Ectodermal cell (in vitro differentiated cells): ENCODE measurements around the gene RGP1.

Source experiments
- H3K27ac ChIP-seq: 2 replicates; pipeline ENCODE4 v1.7.0; 2013; ENCODE audit warnings: mild to moderate bottlenecking, low read depth, low read length; ENCODE audit not compliant: insufficient read depth, poor library complexity, severe bottlenecking
- H3K27me3 ChIP-seq: 2 replicates; pipeline ENCODE4 v1.7.0; 2013; ENCODE audit warnings: mild to moderate bottlenecking, low read length; ENCODE audit not compliant: insufficient read depth, control insufficient read depth, poor library complexity, severe bottlenecking
- H3K36me3 ChIP-seq: one replicate; pipeline ENCODE4 v1.7.0; 2013; ENCODE audit warnings: low read length; ENCODE audit not compliant: control insufficient read depth, insufficient read depth
- H3K4me1 ChIP-seq: one replicate; pipeline ENCODE4 v1.7.0; 2013; ENCODE audit warnings: low read length; ENCODE audit not compliant: control insufficient read depth, insufficient read depth
- H3K4me3 ChIP-seq: 2 replicates; pipeline ENCODE4 v1.7.0; 2013; ENCODE audit warnings: low read depth, low read length, control low read depth; ENCODE audit not compliant: insufficient read depth
- H3K9me3 ChIP-seq: 2 replicates; pipeline ENCODE4 v1.7.0; 2013; ENCODE audit warnings: mild to moderate bottlenecking, low read length, moderate library complexity; ENCODE audit not compliant: control insufficient read depth
- WGBS, 2 experiments: methylation state at CpG; one replicate each; pipeline ENCODE4 v1.1.7; 2013; ENCODE audit warnings: missing lambda C conversion rate in 2 of 2; 5-methylcytosine and 5-hydroxymethylcytosine counted together

RGP1 gene

DNA sequence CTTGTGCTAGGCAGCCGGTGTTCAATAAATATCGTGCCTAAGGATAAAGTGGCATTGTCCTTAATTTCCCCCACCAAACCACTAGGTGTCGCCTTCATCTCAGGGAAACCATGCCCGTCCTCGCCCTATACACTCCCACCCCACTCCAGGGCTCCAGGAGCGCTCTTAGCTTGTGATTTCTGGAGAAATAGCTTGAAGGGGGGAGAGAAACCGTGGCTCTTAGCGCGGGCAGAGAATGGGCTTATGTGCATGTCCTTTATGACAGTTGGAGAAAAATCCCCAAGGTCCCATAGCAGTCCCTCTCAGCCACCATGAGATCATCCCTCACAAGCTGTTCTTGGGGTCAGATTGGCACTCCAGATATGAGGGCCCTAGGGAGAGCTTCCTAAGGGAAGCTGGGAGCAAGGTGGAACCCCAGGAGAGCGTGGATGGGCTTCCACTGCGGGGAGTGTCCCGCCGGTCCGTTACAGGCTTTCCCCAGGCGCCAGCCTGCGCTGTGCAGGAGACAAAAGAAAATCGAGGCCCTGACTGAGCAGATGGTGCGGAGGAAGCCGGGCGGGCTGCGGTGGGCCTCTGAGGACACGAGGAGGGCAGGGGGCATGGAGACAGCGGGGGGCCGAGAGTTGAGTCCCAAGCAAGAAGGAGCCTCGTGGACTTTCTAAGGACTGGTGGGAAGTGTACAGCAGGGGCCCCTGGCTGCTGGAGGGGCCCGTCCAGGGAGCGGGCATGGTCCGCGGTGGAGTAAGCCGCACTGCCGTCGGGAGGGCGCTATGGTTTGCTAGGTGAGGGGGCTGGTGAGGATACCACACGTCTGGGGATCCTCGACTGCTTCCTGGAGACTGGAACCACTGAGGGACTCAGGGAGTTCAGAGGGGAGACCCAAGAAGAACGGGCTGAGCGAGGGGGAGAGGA is 41.6 kb downstream of the RGP1 start:
- 31 to 33% methylated on average over 37 of the region's 37 CpGs for WGBS, 2 experiments
- Histone ChIP-seq H3K36me3 (no peaks in the 10 kb centered on the region), H3K9me3 (no peaks in the 10 kb centered on the region), H3K4me1 (peaks cover 3% of the 10 kb centered on the region), H3K27me3 (peaks cover 5% of the 10 kb centered on the region), H3K4me3 (peak overlapping the region; percentile 5), H3K27ac (peak overlapping the region; percentile 5)

DNA sequence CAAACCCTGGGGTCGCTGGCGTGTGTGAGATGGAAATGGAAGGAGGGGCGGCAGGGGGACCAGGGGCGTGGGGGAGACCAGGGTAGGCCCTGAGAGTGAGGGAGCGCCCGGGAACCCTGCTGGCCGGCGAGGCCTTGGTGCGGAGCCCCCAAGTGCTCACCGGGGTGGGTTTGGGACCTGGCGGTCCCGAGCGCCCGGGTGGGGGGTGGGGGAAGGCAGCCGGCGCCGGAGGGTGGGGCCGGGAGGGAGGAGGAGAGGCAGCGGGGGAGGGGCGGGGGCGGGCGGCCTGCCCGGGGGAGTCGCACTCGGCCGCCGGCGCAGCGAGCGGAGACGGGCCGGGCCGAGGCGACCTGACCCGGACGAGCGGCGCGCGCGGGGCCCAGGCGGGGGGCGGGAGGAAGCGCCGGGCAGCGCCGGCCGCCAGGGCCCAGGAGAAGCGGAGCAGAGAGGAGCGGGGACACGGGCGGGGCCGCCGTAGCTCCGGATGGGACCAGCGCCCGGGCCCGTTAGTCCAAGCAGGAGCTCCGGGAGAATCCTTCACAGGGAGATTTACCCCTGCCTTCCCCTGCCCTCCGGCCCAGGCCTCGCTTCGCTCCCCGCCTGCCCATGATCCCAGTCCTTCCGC is 42.3 kb downstream of the RGP1 start, which contains the start of gene NPR2:
TSS of gene NPR2 (plus strand) at position 295 of the 625 bp plus-strand sequence. CDS start 818 bp downstream, outside the sequence.
- Histone ChIP-seq H3K27ac (peak within 1 kb of the TSS; percentile 5), H3K9me3 (no peaks in the 10 kb centered on the region), H3K4me3 (peak within 1 kb of the TSS; percentile 39), H3K36me3 (no peaks in the 10 kb centered on the region), H3K4me1 (peaks cover 3% of the 10 kb centered on the region), H3K27me3 (peaks cover 5% of the 10 kb centered on the region)
- WGBS, 2 experiments, result 2% methylated on average over 56 to 64 of the region's 64 CpGs

DNA sequence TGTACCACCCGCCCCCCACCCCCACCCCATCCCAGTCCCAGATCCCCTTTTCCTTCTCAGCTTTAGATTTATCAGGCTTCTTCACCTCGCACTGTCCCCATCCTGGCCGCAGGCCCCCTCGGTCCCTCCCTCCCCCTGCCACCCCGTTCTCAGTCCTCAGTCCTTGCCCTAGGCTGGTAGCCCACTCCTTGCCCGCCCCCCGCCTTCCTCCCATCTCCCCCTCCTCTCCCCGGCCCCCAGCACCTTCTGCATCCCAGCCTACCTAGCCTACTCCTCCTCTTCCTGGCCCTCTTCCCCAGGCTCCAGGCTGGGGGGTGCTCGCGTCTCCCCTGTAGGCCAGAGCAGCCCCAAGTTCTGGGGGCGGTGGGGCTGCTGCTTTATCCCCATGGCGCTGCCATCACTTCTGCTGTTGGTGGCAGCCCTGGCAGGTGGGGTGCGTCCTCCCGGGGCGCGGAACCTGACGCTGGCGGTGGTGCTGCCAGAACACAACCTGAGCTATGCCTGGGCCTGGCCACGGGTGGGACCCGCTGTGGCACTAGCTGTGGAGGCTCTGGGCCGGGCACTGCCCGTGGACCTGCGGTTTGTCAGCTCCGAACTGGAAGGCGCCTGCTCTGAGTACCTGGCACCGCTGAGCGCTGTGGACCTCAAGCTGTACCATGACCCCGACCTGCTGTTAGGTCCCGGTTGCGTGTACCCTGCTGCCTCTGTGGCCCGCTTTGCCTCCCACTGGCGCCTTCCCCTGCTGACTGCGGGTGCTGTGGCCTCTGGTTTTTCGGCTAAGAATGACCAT is 43.1 kb downstream of the RGP1 start:
- Histone ChIP-seq H3K4me3 (peak overlapping the region; percentile 39), H3K9me3 (no peaks in the 10 kb centered on the region), H3K27ac (no peak overlapping the region), H3K36me3 (no peaks in the 10 kb centered on the region), H3K4me1 (peaks cover 3% of the 10 kb centered on the region), H3K27me3 (peaks cover 5% of the 10 kb centered on the region)
- WGBS, 2 experiments, result 86 to 87% methylated on average over 32 of the region's 34 CpGs

DNA sequence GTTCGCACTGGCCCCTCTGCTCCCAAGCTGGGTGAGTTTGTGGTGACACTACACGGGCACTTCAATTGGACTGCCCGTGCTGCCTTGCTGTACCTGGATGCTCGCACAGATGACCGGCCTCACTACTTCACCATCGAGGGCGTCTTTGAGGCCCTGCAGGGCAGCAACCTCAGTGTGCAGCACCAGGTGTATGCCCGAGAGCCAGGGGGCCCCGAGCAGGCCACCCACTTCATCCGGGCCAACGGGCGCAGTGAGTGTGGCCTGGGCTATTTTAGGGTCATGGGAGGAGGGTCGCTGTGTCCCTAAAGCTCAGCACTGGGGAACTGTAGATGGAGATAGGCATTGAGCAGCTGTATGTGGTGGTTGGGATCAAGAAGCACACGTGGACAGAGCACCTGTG is 43.7 kb downstream of the RGP1 start:
- no peak overlapping the region for H3K4me3 ChIP-seq
- no peaks in the 10 kb centered on the region for H3K36me3 ChIP-seq
- no peaks in the 10 kb centered on the region for H3K9me3 ChIP-seq
- WGBS, 2 experiments, result 95% methylated on average over 14 of the region's 14 CpGs
- peaks cover 3% of the 10 kb centered on the region for H3K4me1 ChIP-seq
- peaks cover 5% of the 10 kb centered on the region for H3K27me3 ChIP-seq
- no peak overlapping the region for H3K27ac ChIP-seq

DNA sequence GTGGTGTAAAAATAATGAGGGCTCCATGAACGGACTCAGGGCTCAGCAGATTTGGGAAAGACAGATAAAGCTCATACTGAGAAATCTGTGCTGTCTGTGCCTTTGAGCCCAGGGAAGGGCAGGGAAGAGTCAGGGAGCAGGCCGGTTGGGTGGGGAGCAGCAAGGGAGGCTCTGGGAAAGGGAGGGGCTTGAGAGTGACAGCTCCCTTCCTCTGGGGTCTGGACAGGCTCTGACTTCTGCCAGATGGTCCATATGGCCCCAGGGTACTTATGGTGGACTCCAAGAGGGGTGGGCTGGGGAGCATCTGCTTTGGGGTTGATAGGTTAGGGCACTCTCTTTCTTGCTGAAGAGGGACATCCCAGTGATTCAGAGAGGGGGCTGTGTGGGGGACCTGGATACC is 44.4 kb downstream of the RGP1 start:
- 82 to 89% methylated on average over 2 of the region's 2 CpGs for WGBS, 2 experiments
- Histone ChIP-seq H3K27me3 (peaks cover 5% of the 10 kb centered on the region), H3K4me3 (no peak overlapping the region), H3K27ac (no peak overlapping the region), H3K4me1 (peaks cover 3% of the 10 kb centered on the region), H3K36me3 (no peaks in the 10 kb centered on the region), H3K9me3 (no peaks in the 10 kb centered on the region)

DNA sequence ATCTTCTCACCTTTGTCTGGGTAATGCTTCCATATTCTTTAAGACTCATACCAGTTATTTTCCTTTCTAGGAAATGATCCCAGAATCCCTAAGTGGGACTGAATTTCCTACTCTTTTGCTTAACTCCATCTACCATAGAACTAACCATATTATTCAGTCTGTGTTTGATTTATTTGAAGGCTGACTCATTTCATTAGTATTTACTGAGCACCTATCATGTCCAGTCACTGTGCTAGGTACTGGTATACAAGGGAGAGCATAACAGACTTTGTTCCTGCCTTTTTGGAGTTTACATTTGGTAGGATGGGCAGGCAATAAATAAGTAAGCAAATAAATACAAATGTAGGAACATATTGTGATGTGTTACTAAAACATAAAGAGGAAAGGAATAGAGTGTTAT is 46.6 kb downstream of the RGP1 start:
- H3K27me3 ChIP-seq, result peaks cover 3% of the 10 kb centered on the region
- no peaks in the 10 kb centered on the region for H3K9me3 ChIP-seq
- no peak overlapping the region for H3K27ac ChIP-seq
- no peak overlapping the region for H3K4me3 ChIP-seq
- H3K4me1 ChIP-seq, result peaks cover 2% of the 10 kb centered on the region
- no peaks in the 10 kb centered on the region for H3K36me3 ChIP-seq

DNA sequence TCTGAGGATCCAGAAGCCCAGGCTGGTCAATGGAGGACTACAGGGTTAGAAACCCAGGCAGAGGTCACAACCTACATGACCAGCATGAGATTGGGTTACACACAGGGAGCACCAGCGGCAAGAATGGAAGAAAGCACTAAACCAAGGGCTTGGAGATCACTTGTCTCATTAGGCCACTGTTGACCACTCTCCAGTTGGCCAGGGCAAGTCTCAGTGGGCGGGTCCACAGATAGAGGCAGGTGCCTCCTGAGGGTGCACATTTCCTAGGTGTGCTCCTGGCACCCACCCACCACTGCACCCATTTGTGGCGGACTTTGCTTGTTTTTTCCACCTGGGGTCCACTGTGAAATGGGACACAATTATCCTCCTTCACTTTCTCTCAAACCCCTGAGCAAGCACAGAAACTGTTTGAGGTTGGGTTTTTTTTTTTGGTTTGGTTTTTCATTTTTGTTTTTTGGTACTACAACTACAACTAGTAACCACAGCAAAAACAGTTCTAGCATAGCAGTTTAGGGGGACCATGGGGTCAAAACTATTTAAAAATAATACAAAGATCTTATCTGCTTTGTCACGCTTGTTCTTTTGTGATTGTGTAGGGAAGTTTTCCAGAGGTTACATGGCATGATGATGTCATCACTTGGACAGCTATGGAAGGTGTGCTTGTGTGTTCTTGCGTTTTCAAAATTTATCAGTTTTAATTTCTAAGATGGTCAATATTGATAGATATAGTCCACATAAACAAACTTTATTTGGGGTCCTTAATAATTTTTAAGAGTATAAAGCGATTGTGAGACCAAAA is 48.4 kb downstream of the RGP1 start:
- H3K27me3 ChIP-seq, result no peaks in the 10 kb centered on the region
- 94 to 96% methylated on average over 5 of the region's 6 CpGs for WGBS, 2 experiments
- no peaks in the 10 kb centered on the region for H3K9me3 ChIP-seq
- no peak overlapping the region for H3K4me3 ChIP-seq
- peaks cover 3% of the 10 kb centered on the region for H3K36me3 ChIP-seq
- H3K27ac ChIP-seq, result no peak overlapping the region
- no peaks in the 10 kb centered on the region for H3K4me1 ChIP-seq

DNA sequence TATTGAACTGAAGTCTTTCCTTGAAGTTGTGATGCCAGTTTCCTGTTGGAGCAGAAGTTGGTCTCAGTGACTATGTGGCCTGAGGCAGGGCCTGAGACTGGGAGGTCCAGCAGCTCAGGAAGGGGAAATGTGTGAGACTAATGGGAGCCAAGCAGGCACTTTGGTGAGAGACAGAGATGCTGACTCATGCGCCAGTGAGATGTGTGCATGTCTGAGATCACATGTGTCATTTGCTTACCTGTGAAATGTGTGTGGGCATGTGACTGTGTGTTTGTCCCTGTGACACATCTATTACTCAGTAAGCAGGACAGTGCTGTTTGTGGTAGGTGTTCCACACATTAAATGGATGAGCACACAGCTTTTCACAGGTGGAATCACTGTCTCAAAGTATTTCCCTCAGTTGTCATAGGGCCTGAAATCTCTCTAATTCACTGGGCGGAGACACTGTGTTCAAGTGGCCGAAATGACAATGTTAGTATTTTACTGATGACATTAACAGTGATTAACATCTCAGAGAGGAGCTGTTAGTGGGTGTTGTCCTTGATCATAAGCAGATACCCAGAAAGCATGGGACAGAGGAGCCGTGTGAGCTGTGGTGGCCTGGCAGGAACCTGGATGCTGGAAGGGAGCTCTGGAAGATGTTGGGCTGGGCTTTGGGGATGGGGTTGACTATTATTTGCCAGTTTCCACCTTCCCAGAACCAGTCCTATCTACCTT is 49.7 kb downstream of the RGP1 start:
- H3K27ac ChIP-seq, result no peak overlapping the region

DNA sequence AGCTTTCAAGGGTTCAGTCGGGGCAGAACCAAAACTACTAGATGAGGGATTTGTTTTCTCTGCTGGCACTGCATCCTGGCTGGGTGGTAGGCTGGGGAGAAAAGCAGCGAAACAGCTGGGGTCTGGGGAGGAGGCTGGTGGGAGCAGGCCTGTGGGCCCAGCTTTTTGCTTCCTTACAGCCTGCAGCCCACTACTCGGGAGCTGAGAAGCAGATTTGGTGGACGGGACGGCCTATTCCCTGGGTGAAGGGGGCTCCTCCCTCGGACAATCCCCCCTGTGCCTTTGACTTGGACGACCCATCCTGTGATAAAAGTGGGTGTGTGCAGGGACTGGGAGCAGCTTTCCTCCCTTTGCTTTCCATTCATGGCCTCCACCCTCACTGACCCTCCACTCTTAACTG is 51.4 kb downstream of the RGP1 start:
- no peaks in the 10 kb centered on the region for H3K27me3 ChIP-seq
- no peaks in the 10 kb centered on the region for H3K9me3 ChIP-seq
- H3K27ac ChIP-seq, result no peak overlapping the region
- peaks cover 8% of the 10 kb centered on the region for H3K36me3 ChIP-seq
- 90 to 91% methylated on average over 7 of the region's 7 CpGs for WGBS, 2 experiments
- no peak overlapping the region for H3K4me3 ChIP-seq
- H3K4me1 ChIP-seq, result no peaks in the 10 kb centered on the region

More for the DNA sequence above, 49.7 kb downstream of the RGP1 start:
- no peak overlapping the region for H3K4me3 ChIP-seq
- H3K27me3 ChIP-seq, result no peaks in the 10 kb centered on the region
- WGBS, 2 experiments, result 96 to 97% methylated on average over 4 of the region's 4 CpGs
- no peaks in the 10 kb centered on the region for H3K9me3 ChIP-seq
- H3K4me1 ChIP-seq, result no peaks in the 10 kb centered on the region
- peaks cover 3% of the 10 kb centered on the region for H3K36me3 ChIP-seq
